IPS DF 19.7 (cell line): Measurements from ENCODE around the gene HNF4A.
"Not testable (repeated sequence)": the region's sequence is repeated elsewhere in the genome, so short reads cannot be mapped to it uniquely, and the experiment has no call there.

Source experiments
- DNase-seq: peaks from one replicate; pipeline ENCODE4 v3.0.0-alpha.2; 2013; ENCODE audit warnings: low read depth, low spot score

The HNF4A gene

DNA sequence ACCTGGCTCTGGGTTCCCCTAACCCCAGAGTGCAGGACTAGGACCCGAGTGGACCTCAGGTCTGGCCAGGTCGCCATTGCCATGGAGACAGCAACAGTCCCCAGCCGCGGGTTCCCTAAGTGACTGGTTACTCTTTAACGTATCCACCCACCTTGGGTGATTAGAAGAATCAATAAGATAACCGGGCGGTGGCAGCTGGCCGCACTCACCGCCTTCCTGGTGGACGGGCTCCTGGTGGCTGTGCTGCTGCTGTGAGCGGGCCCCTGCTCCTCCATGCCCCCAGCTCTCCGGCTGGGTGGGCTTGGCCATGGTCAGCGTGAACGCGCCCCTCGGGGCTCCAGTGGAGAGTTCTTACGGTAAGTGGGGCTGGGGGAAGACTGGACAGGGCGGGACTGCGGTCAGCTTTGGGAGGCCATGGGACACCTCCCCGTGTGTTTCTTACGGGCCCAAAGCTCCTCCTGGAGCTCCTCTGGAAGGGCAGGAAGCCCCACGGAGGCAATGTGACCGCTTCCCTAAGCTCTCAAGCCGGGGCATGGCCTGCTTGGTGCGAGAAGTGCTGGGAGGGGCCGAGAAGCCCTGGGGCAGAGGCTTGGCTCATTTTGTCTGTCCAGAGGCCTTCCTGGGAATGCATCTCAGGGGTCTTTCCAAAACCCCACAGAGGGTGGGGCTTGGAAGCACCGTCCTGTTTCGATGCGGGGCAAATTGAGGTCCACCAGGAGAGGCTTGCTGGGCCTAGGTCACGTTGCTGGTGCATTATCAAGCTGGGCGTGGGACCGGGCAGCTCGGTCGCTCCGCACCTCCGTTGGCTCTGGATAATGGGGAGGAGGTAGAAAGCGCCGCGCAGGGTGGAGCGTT is at the start of gene HNF4A:
Gene HNF4A, plus strand, starts transcription at position 202 of the 855 bp plus-strand sequence. Its CDS starts 106 bp downstream, at position 308.
- no peak for DNase-seq

- DNase-seq: no peak
Observed at GRCh38 chr20:44306927-44307326, 48.6 kb upstream of the HNF4A start.

- no peak for DNase-seq
Observed at GRCh38 chr20:44309763-44310663, 45.5 kb upstream of the HNF4A start.

- DNase-seq: peak; percentile 80
Observed at GRCh38 chr20:44310664-44311639, 44.5 kb upstream of the HNF4A start, which contains the start of gene FITM2. TSS of gene FITM2 (minus strand) at chr20:44311202. CDS start at chr20:44311148, 54 bp downstream.

DNA sequence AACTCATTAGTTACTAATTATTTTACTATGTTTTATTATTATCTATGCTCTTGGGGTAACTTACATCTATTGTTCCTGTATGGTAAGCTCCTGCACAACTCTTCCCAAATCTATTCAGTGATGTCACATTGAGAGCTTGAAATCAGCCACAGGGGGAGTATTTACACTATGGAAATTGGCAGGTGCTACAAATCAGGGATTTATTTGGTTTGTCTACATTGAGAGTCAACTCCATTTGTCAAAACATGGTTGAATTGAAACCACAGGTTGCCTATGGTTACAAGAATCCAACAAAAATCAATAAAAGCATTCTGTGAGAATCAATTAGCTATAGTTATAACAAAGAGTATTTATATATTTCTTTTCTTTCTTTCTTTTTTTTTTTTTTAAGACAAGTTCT is 40.6 kb upstream of the HNF4A start:
- DNase-seq: no peak

- DNase-seq: no peak
Observed at GRCh38 chr20:44319839-44320422, 35.6 kb upstream of the HNF4A start.

- no peak for DNase-seq
Observed at GRCh38 chr20:44324343-44324742, 31.2 kb upstream of the HNF4A start.

- no peak for DNase-seq
Observed at GRCh38 chr20:44326391-44327159, 28.9 kb upstream of the HNF4A start.

GRCh38 chr20:44327748-44328147 is 27.8 kb upstream of the HNF4A start:
- not testable (repeated sequence) for DNase-seq

DNA sequence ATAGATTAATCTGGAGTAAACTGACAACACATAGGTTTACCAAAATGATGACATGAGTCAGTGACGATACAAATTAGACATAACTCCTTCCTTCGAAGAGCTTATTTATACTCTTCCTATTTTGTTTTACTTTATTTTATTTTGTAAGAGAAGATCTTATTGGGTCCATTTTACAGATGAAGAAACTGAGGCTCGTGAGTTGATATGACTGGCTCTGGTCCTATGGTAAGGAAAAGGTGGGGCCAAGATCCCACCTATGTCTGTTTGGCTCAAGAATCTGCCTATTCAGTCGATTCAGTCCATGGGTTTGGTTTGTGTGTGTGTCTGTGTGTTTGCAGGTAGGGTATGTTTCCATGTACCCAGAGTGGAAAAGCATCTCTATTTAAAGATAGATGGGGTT is 27.1 kb upstream of the HNF4A start:
- no peak for DNase-seq

DNA sequence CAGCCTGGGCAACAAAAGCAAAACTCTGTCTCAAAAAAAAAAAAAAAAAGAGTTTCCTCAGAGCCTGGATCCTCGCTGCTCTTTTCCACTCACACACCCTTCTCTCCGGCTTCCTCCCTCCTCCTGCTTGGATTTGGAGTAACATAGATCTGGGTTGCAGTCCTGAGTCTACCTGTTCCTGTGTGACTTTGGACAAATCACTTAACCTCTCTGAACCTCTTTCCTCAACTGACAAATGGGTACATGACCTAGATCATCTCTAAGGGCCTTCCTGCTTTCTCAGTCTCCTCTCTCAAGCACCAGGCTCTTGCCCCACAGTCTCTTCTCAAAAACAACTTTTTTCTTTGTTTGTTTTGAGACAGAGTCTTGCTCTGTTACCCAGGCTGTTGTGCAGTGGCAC is 24.3 kb upstream of the HNF4A start:
- no peak for DNase-seq

- no peak for DNase-seq
Observed at GRCh38 chr20:44334306-44334705, 21.2 kb upstream of the HNF4A start.

- DNase-seq: no peak
Observed at GRCh38 chr20:44334709-44335108, 20.8 kb upstream of the HNF4A start.

DNA sequence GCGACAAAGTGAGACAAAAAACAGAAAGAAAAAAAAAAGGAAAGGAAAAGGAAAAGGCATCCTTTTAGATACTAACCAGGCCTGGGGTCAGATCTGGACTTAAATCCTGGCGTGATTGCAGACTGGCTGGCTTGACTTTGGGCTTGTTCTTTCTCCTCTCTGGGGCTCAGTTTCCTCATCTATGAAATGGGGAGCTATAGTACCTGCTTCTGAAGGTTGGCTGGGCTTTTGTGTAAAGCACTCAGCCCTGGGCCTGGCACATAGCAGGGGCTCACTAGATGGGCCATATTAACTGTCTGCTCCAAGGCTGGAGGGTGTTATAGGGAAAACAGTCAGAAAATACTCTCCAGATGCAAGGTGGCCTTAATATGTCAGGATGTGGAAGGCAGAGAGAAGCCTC is 19.8 kb upstream of the HNF4A start:
- no peak for DNase-seq

DNA sequence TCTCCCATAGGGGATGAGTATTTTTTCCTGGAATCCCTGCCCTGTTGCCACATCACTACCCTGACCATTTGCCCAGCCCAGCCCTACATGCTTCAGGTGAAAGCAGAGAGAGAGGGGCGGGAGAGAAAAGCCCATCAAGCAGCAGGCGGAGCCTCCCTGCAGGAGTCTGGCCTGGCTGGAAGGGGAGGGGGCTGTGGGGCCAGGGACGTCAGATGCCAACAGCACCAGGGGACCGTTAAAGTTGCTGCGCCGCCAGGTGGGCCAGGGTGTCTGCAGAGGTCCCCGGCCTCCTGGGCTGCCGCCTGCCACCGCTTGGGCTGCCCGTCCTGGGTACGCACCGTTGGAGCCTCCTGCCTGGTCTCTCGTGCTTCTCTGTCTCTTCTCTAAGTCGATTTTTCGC is 19.4 kb upstream of the HNF4A start:
- DNase-seq: no peak

GRCh38 chr20:44336725-44337380 is 18.6 kb upstream of the HNF4A start, which contains the start of gene R3HDML:
TSS of gene R3HDML (plus strand) at chr20:44337043. CDS start at chr20:44337158, 115 bp downstream.
- DNase-seq: no peak

DNA sequence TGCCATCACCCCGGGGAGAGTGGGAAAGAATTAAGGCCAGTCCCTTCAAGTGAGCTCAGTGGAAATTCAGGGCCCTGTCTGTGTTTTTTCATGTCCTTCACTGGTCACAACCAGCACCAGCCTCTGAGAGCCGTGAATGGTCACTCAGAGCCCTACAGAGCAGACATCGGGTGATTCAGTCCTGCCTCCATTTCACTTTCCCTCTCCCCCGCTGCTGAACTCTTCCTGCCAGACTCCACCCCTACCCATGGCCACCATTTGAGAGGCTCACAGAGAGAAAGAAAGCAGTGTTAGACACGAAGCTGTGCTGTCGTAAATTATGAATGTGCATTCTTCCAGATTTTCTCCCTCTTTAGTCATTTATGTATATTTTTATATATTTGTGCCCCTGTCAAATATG is 13.3 kb upstream of the HNF4A start:
- no peak for DNase-seq

DNA sequence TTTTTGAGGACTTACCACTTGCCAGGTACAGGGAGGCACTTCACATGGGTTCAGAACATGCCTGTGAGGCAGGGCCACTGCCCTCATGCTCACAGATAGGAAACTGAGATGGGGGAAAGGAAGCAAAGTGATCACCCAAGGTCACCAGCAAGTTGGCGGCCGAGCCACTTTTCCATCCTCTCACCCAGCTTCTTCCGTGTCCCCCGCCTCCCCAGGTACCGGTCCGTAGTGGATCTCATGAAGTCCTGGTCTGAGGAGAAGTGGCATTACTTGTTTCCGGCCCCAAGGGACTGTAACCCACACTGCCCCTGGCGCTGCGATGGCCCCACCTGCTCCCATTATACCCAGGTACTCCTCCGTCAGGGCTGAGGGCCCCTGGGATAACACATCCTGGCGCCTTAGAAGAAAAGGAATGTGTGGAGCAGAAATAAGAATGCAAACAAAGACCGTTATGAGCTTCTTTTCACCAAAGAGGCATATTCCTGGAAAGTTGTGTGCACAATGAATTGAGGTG is 12.3 kb upstream of the HNF4A start:
- DNase-seq: no peak

DNA sequence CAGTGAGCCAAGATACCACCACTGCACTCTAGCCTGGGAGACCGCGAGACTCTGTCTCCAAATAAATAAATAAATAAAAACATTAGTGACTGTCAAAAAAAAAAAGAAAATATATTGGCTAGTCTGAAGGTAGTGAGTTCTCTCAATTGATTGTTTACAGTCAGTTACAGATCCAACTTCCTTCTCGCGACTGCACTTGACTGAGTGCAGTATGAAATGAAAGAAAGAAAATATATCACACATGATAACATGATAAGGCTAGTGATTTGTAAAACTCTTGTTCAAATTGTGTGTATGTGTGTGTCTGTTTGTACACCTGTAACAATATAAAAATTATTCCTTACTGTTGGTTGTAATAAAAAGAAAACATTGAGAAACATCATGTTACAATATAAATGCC is 10.8 kb upstream of the HNF4A start:
- no peak for DNase-seq
